ENCODE results near the gene CAMK2A.

Gene CAMK2A

GRCh38 chr5:150302301-150303069 is 12.9 kb upstream of the CAMK2A start, which contains the start of gene ARSI:
Gene ARSI, minus strand, starts transcription at chr5:150302905. Its CDS starts 532 bp downstream, at chr5:150302373.
- in situ Hi-C loops (cut with HindIII; ENCODE audit: low sequenced_read_pairs), result no loop called here

- in situ Hi-C loops (cut with HindIII; ENCODE audit: low sequenced_read_pairs), result no loop called here
Measured at GRCh38 chr5:150301901-150302300, 12.3 kb upstream of the CAMK2A start.

GRCh38 chr5:150301170-150301505 is 11.6 kb upstream of the CAMK2A start:
- in situ Hi-C loops (cut with HindIII; ENCODE audit: low sequenced_read_pairs), result no loop called here

GRCh38 chr5:150300496-150301169 is 11.1 kb upstream of the CAMK2A start:
- in situ Hi-C loops (cut with HindIII; ENCODE audit: low sequenced_read_pairs), result no loop called here

- in situ Hi-C loops (cut with HindIII; ENCODE audit: low sequenced_read_pairs), result no loop called here
Measured at GRCh38 chr5:150299571-150300327, 10.2 kb upstream of the CAMK2A start.

GRCh38 chr5:150298701-150299451 is 9.3 kb upstream of the CAMK2A start:
- in situ Hi-C loops (cut with HindIII; ENCODE audit: low sequenced_read_pairs), result no loop called here

GRCh38 chr5:150297934-150298595 is 8.5 kb upstream of the CAMK2A start:
- in situ Hi-C loops (cut with HindIII; ENCODE audit: low sequenced_read_pairs), result no loop called here

- in situ Hi-C loops (cut with HindIII; ENCODE audit: low sequenced_read_pairs), result no loop called here
Measured at GRCh38 chr5:150297236-150297890, 7.8 kb upstream of the CAMK2A start.

GRCh38 chr5:150296496-150296895 is 6.9 kb upstream of the CAMK2A start:
- in situ Hi-C loops (cut with HindIII; ENCODE audit: low sequenced_read_pairs), result no loop called here

- in situ Hi-C loops (cut with HindIII; ENCODE audit: low sequenced_read_pairs), result no loop called here
Measured at GRCh38 chr5:150295741-150296486, 6.3 kb upstream of the CAMK2A start.

GRCh38 chr5:150295172-150295634 is 5.6 kb upstream of the CAMK2A start:
- in situ Hi-C loops (cut with HindIII; ENCODE audit: low sequenced_read_pairs), result no loop called here

- in situ Hi-C loops (cut with HindIII; ENCODE audit: low sequenced_read_pairs), result no loop called here
Measured at GRCh38 chr5:150294551-150295071, 5.0 kb upstream of the CAMK2A start.

- in situ Hi-C loops (cut with HindIII; ENCODE audit: low sequenced_read_pairs), result no loop called here
Measured at GRCh38 chr5:150293091-150293941, 3.7 kb upstream of the CAMK2A start.

GRCh38 chr5:150291388-150292385 is 2.1 kb upstream of the CAMK2A start:
- in situ Hi-C loops (cut with HindIII; ENCODE audit: low sequenced_read_pairs), result no loop called here

GRCh38 chr5:150288791-150289190 is 782 bp downstream of the CAMK2A start:
- in situ Hi-C loops (cut with HindIII; ENCODE audit: low sequenced_read_pairs), result no loop called here

- in situ Hi-C loops (cut with HindIII; ENCODE audit: low sequenced_read_pairs), result no loop called here
Measured at GRCh38 chr5:150288361-150288760, 1.2 kb downstream of the CAMK2A start.

- in situ Hi-C loops (cut with HindIII; ENCODE audit: low sequenced_read_pairs), result no loop called here
Measured at GRCh38 chr5:150286820-150287219, 2.8 kb downstream of the CAMK2A start.

All from endothelial cell of hepatic sinusoid (primary cell).